Non-pigmented ciliary epithelial cell (primary cell): ENCODE measurements around the gene CBX5.
"Not testable (repeated sequence)": the region's sequence is repeated elsewhere in the genome, so short reads cannot be mapped to it uniquely, and the experiment has no call there.

Experiments
- DNase-seq: peaks from one replicate; pipeline ENCODE4 v3.0.0-alpha.2; 2010; ENCODE audit warnings: low read depth

The CBX5 gene

DNA sequence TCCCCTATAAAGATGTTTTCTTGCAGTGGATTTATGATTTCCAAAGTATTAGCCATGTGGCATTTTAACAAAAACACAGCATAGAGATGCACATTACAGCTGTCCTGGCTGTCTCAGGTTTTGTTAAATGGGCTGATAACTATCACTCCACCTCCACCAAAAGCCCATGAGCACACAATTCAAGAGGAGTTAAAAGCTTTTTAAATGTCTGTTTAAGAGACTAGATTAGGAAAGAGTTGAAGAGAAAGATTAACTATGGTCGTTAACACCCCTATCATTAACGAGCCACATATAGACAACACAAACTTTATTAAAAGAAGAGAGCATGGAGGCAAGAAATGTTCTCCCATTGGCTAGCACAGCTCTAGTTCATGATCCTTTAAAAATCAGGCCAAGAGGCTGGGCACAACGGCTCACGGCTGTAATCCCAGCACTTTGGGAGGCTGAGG, 14.5 kb downstream of the CBX5 start:
- DNase-seq, result no peak

- no peak for DNase-seq
Measured at GRCh38 chr12:54262403-54262925, 17.5 kb downstream of the CBX5 start.

- DNase-seq, result no peak
Measured at GRCh38 chr12:54261815-54262402, 18.0 kb downstream of the CBX5 start.

GRCh38 chr12:54259194-54260011, 20.5 kb downstream of the CBX5 start:
- no peak for DNase-seq

DNA sequence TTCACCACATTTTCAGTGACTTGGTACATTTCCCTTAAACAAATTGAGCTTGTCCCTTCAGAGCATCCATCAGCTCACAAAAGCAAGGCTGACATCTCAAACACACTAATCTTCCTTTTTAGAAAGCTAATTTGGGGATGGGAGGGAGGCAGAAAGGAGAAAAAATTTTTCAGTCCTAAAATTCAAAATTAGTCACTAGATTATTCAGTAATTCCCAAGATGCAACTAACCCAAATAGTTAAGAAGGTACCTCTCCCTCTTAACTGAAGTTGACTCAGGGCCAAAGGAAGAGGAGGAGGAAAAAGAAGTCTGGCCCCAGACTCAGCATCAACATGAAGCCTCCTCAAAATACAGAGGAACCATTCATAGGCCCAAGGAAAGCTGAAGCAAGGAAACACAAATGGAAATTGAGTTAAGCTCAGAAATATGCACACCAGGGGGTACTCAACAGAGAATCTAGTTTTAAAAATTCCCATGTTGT, 21.7 kb downstream of the CBX5 start:
- no peak for DNase-seq

- DNase-seq, result no peak
Measured at GRCh38 chr12:54257332-54257731, 22.6 kb downstream of the CBX5 start.

DNA sequence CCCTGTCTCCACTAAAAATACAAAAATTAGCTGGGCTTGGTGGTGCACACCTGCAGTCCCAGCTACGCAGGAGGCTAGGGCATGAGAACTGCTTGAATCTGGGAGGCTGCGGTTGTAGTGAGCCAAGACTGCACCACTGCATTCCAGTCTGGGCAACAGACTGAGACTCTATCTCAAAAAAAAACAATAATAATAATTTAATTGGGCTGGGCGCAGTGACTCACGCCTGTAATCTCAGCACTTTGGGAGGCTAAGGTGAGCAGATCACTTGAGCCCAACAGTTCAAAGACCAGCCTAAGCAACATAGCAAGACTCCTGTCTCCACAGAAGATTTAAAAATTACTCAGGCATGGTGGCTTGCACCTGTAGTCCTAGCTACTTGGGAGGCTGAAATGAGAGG, 26.7 kb downstream of the CBX5 start:
- DNase-seq, result no peak

GRCh38 chr12:54251667-54252284, 28.1 kb downstream of the CBX5 start:
- DNase-seq, result no peak

DNA sequence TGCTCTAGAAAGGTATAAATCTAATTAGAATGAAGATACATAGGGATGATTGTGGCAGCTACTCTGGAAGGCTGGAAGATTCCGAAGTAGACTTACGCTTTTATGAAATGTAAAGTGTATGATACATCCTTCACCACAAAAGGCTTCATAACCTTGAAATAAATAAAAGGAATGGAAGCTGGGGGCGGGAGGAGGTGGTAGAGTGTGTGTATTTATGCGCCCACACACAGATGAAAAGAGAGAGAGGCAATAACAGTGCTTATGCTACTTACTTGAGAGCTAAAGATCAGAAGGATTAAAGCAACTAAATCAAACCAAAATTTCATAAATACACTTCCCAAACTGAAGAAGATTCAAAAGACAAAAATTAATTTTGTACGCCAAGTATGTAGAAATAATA, 30.4 kb downstream of the CBX5 start:
- no peak for DNase-seq

- no peak for DNase-seq
Measured at GRCh38 chr12:54246011-54246641, 33.8 kb downstream of the CBX5 start.

DNA sequence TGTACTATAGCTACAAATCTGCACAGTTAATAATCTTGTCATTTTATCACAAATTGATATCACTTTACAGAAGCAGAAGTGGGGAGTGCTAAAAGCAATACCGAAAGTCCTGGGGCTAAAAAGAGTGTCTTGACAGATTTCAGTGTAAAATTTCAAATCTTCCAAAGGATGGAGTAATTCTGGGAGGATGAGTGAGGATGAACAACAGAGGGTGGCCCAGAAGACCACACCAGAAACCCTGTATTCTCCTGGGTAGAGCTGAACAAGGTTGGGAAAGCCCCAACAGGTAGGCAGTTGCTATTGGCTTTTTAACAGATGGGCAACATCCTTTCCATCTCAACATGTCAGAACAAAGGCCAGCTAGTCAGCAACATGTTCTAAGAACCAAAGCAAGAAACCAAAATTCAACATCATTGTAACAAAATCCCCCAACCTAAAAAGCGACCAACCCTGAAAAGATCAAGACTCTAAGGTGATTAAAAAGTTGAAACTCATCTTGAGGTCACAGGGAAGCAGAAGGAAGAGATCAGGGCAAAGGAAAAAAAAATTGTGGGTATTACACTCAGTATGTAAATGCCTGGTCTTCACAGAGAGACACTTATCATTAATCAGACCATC, 38.8 kb downstream of the CBX5 start:
- DNase-seq, result no peak

DNA sequence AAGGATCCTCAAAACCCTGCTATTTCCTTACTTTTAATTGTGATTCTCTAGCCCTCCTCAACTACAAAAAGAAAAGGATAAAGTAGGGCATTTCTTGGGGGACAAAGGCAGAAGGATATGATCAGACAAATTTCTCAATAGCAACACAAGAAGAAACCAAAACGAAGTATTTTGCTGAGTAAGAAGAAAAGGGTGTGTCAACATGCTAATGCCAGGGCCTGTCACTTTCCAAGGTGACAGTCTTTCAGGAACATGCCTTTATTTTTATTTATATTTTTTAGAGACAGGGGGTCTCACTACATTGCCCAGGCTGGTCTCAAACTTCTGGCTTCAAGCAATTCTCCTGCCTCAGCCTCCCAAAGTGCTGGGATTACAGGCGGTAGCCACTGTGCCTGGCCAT, 39.8 kb downstream of the CBX5 start:
- DNase-seq, result no peak

- no peak for DNase-seq
Measured at GRCh38 chr12:54239620-54240019, 40.3 kb downstream of the CBX5 start.

GRCh38 chr12:54238531-54238930, 41.4 kb downstream of the CBX5 start:
- no peak for DNase-seq

DNA sequence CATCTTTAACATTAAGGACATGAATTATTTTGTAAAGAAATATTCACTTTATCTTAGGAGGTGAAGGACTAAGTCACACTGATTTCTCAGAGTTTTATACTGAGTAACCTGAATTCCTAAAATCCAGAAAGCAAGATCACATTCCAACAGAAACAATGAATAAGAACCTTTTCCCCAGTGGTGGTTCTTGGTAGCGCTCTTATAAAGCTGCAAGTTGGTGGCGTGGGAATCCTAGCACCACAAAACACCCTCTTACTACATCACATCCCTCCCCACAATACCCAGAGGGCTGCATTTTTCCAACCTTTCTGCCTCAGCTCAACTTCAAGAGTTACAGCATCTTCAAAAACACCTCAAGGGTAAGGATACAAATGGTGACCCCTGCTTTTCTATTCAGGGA, 47.1 kb downstream of the CBX5 start:
- no peak for DNase-seq

- not testable (repeated sequence) for DNase-seq
Measured at GRCh38 chr12:54231269-54231668, 48.7 kb downstream of the CBX5 start.

DNA sequence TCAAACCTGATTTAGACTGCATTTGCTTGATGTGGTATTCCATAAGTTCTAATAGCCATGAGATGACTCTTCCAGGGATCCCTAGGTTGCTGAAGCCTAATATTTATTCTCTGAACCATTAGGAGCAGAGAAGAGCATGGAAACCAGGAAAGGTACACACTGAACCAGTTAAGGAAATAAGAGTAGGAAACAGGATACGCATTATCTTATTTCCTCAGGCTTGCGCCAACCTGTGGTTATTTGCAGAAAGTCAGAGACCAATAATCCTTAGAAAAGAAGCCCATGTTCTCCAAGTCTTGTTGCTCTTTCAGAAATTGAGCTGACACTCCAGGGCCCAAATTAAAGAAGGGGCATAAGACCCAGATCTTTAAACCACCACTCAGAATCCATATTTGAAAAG, 49.4 kb downstream of the CBX5 start:
- no peak for DNase-seq

DNA sequence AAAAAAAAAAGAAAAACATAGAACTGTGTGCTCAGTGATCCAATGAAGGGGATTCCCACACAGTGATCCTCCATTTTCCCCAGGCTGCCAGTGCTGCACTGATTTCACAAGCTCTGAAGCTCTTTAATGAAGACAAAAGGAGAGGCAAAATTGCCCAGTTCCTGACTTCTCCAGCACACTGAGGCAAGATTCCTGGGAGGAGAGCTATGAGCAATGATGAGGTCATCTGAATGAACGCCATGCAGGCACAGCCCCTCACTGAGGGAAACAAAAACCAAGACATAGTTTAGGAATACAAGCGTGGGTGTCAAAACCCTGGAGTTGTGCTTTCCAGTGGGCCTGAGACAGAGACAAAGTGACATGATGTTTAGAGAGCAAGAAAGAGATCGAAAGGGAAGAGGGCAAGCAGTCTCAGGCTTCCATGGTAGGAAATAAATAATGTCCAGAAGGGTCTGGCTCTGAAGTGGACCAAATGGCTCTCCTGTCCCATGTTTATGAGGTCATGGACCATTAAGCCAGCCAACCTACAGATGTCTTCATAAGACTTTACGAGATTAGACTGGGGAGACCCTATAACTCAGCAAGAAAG, 50.2 kb downstream of the CBX5 start:
- peak; percentile 91 for DNase-seq

DNA sequence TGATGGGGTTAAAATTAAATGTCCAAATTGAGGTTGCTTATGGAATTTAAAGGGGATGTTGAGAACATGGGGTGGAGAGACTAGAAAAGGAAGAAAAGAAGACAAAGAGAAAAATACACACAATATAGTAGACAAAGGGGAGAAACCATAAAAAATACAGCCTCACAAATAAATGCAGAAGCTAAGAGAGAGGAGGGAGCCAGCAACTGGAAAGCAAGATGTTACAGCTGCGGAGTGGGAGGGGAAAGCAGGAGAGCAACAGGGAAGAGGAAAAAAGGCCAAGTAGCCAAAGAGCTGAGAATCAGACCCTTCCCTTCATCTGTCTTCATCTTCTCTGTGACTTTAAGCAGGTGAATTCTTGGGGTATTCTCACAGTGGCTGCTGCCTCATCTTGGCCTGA, 51.5 kb downstream of the CBX5 start:
- no peak for DNase-seq

GRCh38 chr12:54227927-54228326, 52.0 kb downstream of the CBX5 start:
- not testable (repeated sequence) for DNase-seq

GRCh38 chr12:54227376-54227775, 52.5 kb downstream of the CBX5 start:
- no peak for DNase-seq

DNA sequence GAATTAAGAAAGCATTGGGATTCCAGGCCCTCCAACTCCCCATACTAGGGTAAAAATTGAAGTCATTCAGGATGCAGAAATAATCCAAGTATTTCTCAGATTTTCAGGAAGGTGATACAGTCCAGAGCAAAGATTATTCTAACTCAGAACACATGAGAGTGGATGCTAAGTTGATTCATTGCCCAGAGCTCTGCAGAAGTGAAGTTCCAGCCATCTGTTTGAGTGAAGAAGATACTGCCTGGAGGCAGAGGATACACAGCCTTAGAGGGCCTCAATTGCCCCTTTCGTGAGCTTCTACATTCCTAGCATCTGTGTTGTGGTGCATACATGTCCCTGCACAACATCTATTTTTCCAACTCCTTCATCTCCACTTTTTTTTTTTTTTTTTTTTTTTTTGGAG, 54.3 kb downstream of the CBX5 start:
- no peak for DNase-seq
